Smooth muscle cell of the brain vasculature (primary cell): ENCODE data around the gene PRPF6.
"Not testable (repeated sequence)": the region's sequence is repeated elsewhere in the genome, so short reads cannot be mapped to it uniquely, and the experiment has no call there.

Experiments used
- DNase-seq: peaks from one replicate; pipeline ENCODE4 v3.0.0-alpha.2; 2012; ENCODE audit warnings: low read depth, low spot score

PRPF6 gene

DNA sequence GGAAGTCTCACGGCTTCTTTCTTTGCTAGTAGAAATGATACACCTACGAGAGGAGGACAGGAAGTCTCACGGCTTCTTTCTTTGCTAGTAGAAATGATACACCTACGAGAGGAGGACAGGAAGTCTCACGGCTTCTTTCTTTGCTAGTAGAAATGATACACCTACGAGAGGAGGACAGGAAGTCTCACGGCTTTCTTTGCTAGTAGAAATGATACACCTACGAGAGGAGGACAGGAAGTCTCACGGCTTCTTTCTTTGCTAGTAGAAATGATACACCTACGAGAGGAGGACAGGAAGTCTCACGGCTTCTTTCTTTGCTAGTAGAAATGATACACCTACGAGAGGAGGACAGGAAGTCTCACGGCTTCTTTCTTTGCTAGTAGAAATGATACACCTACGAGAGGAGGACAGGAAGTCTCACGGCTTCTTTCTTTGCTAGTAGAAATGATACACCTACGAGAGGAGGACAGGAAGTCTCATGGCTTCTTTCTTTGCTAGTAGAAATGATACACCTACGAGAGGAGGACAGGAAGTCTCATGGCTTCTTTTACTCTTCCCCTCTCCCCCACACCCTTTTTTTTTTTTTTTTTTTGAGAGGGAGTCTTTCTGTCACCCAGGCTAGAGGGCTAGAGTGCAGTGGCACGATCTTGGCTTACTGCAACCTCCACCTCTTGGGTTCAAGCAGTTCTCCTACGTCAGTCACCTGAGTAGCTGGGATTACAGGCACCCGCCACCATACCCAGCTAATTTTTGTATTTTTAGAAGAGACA lies 31.6 kb downstream of the PRPF6 start:
- not testable (repeated sequence) for DNase-seq

DNA sequence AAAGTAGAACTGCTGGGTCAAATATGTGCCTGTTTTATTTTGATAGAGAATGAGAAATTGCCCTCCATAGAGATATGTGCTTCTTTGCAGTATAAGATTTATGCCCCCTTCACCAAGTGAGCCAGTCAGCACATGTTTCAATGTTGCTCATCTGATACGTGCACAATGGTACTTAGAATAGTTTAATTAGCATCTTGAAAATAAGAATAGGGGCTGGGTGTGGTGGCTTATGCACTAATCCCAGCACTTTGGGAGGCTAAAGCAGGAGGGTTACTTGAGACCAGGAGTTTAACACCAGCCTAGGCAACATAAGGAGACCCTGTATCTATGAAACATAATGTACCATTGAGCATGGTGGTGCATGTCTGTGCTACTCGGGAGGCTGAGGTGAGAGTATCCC lies 34.7 kb downstream of the PRPF6 start:
- no peak for DNase-seq

- no peak for DNase-seq
These were observed 40.4 kb downstream of the PRPF6 start for GRCh38 chr20:64021124-64021975.

DNA sequence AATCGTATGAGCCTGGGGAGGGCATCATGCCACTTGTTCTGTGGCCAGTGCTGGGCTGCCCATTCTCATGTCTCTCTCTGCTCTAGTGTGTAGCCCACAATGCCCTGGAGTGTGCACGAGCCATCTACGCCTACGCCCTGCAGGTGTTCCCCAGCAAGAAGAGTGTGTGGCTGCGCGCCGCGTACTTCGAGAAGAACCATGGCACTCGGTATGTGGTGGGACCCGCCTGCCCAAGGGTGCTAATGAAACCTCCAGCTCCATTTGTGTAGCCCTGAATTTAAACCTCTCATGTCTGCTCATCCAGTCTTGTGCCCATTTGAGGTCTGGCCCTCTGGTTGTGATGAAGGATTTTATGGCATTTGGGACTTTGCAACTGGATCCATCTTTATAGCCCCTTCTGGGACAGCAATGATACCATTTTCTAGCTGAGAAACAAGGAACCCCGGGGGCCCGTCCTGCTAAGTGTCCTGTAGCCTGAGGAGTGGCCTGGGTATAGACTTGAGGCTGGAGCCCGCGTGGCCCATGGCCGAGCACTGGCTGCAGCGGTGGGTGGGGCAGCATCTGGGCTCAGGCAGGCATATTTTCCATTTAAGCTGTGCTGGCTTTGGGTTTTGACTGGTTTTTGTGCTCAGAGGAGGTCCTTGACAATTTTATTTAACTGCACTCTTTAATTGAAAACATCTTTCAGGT lies 41.9 kb downstream of the PRPF6 start:
- DNase-seq, result no peak

- DNase-seq, result no peak
These were observed 42.6 kb downstream of the PRPF6 start for GRCh38 chr20:64023361-64024140.

DNA sequence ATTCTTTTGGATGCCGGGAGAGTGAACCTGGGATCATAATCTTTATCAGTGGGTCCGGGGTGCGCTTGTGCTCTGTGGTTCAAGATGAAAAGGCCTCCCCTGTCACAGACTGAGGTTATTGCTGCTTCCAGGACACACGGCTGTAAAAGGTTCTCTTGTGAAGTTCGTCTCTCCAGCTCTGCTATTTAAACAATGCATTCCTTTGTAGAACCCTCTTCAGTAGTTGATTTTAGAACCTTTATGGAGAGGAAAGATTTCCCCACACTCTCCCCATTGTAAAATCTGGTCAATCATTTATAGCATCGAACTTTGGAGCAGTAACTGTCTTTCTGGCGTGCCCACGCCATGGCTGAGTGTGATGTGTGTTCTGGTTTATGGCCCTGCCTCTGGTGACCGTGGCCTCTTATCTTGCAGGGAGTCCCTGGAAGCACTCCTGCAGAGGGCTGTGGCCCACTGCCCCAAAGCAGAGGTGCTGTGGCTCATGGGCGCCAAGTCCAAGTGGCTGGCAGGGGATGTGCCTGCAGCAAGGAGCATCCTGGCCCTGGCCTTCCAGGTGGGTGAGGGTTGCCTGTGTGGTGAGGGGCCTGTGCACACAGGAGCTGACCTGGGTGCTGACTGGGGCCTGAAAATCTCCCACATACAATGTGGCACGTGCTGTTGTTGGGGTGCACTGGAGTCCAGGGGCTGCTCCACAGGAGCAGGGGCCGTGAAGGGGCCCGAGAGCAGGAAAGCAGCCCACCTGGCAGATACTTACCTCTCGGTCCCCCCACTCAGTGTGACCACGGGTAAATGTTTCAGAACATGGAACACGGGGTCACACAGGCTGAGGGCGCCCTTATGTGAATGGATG lies 43.4 kb downstream of the PRPF6 start:
- no peak for DNase-seq

GRCh38 chr20:64025101-64025825 lies 44.3 kb downstream of the PRPF6 start:
- no peak for DNase-seq

DNA sequence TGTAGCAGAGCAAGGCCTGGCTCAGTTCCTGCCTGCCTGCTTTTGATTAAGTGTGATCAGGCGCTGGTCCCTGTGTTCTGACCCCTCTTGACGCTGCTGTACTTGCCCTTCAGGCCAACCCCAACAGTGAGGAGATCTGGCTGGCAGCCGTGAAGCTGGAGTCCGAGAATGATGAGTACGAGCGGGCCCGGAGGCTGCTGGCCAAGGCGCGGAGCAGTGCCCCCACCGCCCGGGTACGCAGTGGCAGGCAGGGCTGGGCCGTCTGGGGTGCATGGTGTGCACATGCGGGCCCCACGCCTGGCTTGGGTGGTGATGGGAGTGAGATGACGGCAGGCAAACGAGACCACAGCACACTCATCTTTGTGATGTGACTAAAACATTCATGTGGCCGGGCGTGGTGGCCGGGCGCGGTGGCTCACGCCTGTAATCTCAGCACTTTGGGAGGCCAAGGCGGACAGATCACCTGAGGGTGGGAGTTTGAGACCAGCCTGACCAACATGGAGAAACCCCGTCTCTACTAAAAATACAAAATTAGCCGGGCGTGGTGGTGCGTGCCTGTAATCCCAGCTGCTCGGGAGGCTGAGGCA lies 45.0 kb downstream of the PRPF6 start:
- no peak for DNase-seq

- no peak for DNase-seq
These were observed 47.2 kb downstream of the PRPF6 start for GRCh38 chr20:64027981-64028685.

GRCh38 chr20:64029293-64030117 lies 48.6 kb downstream of the PRPF6 start:
- no peak for DNase-seq

- DNase-seq, result no peak
These were observed 49.6 kb downstream of the PRPF6 start for GRCh38 chr20:64030371-64031134.

GRCh38 chr20:64031822-64032314 lies 50.9 kb downstream of the PRPF6 start:
- DNase-seq, result no peak

DNA sequence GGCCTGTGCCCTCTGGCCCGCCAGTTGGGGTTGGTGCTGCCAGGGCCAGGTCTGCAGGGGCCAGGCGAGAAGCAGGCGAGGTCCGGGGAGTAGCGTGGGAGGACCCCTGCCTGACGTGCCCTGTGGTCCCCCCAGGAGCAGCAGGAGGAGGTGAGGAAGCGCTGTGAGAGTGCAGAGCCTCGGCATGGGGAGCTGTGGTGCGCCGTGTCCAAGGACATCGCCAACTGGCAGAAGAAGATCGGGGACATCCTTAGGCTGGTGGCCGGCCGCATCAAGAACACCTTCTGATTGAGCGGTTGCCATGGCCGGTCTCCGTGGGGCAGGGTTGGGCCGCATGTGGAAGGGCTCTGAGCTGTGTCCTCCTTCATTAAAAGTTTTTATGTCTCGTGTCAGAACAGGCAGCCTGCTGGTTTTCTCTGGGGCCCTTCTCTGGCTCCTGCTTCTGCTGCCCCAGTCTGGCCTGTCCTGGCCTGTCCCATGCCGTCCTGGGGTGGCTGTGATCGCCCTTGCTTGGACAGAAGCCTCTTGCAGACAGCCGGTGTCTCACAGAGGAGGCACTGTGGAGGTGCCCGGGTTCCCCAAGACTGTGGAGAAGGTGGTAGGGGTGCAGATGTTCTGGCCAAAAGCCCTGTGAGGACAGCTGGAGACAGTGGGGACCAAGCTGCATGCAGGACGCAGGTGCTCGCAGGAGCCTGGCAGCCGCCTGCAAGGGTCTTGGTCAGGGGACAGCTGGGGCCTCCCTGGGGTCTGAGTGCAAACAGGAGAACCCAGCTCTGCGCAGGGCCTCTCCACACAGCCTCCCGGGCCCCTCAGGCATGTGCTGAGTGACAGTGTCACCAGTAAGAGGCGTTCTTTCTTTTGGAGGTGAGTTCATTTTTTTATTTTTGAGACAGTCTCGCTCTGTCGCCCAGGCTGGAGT lies 52.0 kb downstream of the PRPF6 start:
- DNase-seq, result no peak

DNA sequence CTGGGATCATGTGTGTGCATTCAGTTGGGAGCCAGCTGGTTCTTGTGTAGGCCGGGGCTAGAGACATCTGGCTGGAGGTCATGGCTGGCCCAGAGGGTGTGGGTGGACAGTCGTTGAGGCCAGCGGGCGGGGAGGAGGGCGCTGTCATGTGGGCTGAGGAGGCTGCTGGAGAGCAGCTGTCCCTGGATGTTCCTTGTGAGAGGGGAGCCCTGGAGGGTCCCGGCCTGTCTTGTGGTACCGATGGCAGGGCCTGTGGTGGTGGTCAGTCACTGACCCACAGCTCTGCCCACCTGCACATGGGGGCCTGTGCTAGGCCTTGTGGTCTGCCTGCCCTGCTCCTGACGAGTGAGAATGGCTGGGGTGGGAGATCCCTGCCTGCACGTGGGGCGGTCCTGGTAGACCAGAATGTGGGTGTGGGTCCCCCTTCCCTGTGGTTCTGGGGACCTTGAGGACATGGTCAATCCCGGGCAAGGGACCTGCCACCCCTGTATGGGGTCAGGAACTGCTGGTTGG lies 53.1 kb downstream of the PRPF6 start:
- no peak for DNase-seq

- DNase-seq, result no peak
These were observed 54.4 kb downstream of the PRPF6 start for GRCh38 chr20:64035066-64035932.
